Fibroblast of the conjunctiva (primary cell): ENCODE measurements around the gene PRAMEF6.
"Not testable (repeated sequence)": the region's sequence is repeated elsewhere in the genome, so short reads cannot be mapped to it uniquely, and the experiment has no call there.

ENCODE experiments used
- DNase-seq: peaks from one replicate; pipeline ENCODE4 v3.0.0-alpha.2; 2010; ENCODE audit warnings: low read depth

The PRAMEF6 gene

GRCh38 chr1:12947480-12947879, at the start of gene PRAMEF6:
PRAMEF6 (minus strand) TSS chr1:12947580; CDS start chr1:12942518, 5,062 bp downstream.
- not testable (repeated sequence) for DNase-seq

DNA sequence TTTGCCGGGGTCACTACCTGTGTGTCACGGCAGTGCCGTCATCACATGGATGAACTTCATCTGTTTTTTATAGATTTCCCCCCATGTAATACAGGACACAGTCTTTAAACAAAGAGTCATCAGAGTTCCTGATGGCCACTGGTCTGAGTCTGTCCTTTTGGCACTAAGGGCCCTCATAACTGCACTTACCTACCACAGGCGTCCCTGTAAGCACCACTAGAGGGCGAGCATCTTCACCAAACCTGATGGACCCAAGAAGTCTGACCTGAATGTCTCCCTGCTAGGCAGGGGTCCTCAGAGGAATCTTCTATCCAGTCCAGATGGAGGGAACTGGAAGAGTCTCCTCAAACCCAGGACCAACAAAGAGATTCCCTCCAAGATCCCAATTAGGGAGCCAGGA, 23.0 kb downstream of the PRAMEF6 start:
- not testable (repeated sequence) for DNase-seq

DNA sequence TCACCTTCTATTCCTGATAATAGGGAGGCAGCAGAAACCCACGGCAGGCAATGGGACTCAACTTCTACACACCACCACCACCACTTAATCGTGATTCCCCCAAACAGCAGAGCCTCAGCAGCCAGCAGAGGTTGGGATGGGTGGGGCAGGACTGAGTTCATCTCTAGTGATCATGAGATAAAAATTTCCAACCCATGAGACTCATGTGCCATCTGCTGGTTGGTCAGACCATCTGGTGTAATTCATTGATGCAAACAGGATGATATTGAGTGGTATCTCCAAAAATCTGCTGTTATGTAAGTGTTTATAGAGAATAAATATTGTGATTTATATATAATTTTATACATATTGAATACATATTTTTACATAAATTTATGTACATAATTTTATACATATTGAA, 25.6 kb downstream of the PRAMEF6 start:
- DNase-seq, result not testable (repeated sequence)

GRCh38 chr1:12916310-12916709, 31.1 kb downstream of the PRAMEF6 start, which contains the start of gene PRAMEF7:
PRAMEF7 (plus strand) TSS chr1:12916610; CDS start chr1:12917693, 1,083 bp downstream.
- DNase-seq, result not testable (repeated sequence)

GRCh38 chr1:12903793-12904572, 43.4 kb downstream of the PRAMEF6 start:
- not testable (repeated sequence) for DNase-seq

GRCh38 chr1:12899186-12899585, 48.2 kb downstream of the PRAMEF6 start:
- DNase-seq, result not testable (repeated sequence)

DNA sequence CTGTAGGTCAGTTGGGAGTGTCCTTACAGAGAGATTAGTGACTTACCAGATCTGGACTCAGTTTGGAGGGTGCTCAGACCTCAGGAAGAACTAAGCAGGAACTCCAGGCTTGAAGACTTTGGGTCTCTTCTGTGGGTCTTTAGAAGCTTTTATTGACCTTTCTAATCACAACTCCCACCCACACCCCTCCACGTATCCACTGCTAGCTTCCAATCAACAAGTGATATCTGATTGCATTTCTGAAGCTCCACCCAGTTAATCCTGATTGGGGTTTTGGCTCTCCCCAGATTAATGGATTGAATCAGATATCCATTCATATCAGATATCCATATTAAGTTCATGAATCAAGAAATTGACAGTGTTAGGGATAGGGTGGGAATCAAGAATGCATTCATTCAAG, 49.2 kb downstream of the PRAMEF6 start, which contains the start of gene PRAMEF10:
Gene PRAMEF10 (minus strand): TSS at position 101 of the 400 bp plus-strand sequence. CDS start 2,423 bp downstream, outside the sequence.
- DNase-seq, result not testable (repeated sequence)
